PC-3 (cell line): Measurements from ENCODE around the gene PRR5L. TPM values are rescaled to one million over a fixed set of nuclear protein-coding genes. Genes with fewer than 3 reads are reported as not detected.
A peak's percentile ranks its signal among the peaks of the same experiment; 100 is the strongest.

Experiments
- ATAC-seq: fragments of 200-7000 bp; cut with Tn5 transposase; 2 replicates; pipeline ENCODE4 v1.9.1; 2020; ENCODE audit warnings: mild to moderate bottlenecking, moderate library complexity
- BruUV-seq: library from RNA; stranded (reverse); fragments of 400-500 nt; replicated peaks from 2 replicates; lab custom pipeline; 2021; lab: Mats Ljungman, UMichigan
- CTCF ChIA-PET: fragments of 300-600 bp; sonication (Branson Sonifier 250); formaldehyde crosslinking; loops from one replicate; lab custom pipeline; 2022; ENCODE audit warnings: antibody characterized with exemption; lab: Charles Lee
- POLR2A ChIA-PET: fragments of 300-600 bp; sonication (Branson Sonifier 250); formaldehyde crosslinking; loops from one replicate; lab custom pipeline; 2022; ENCODE audit warnings: antibody characterized with exemption; ENCODE audit not compliant: unreplicated experiment; lab: Charles Lee
- DNase-seq: peaks from one replicate; pipeline ENCODE4 v3.0.0-alpha.2; 2015
- H2AFZ ChIP-seq: fragments of 300-600 bp; sonication (generic); 2 replicates; pipeline ENCODE4 v1.6.0; 2016; ENCODE audit warnings: antibody characterized with exemption, low read length
- H3F3A ChIP-seq: fragments of 300-600 bp; sonication (generic); one replicate; pipeline ENCODE4 v1.6.0; 2017; ENCODE audit warnings: antibody characterized with exemption, low read length, control low read depth, mild to moderate bottlenecking; ENCODE audit not compliant: unreplicated experiment
- H3K27ac ChIP-seq: fragments of 300-600 bp; sonication (generic); 2 replicates; pipeline ENCODE4 v1.5.1; 2016; ENCODE audit warnings: mild to moderate bottlenecking, low read length
- H3K27me3 ChIP-seq: fragments of 300-600 bp; sonication (generic); 2 replicates; pipeline ENCODE4 v1.6.1; 2016; ENCODE audit warnings: low read length, mixed read lengths
- H3K36me3 ChIP-seq: fragments of 300-600 bp; sonication (generic); 2 replicates; pipeline ENCODE4 v1.6.1; 2016; ENCODE audit warnings: low read depth, mixed run types, low read length, mixed read lengths
- H3K4me1 ChIP-seq: fragments of 300-600 bp; sonication (generic); 2 replicates; pipeline ENCODE4 v1.5.1; 2016; ENCODE audit warnings: low read length; ENCODE audit not compliant: insufficient read depth
- H3K4me2 ChIP-seq: fragments of 300-600 bp; sonication (generic); 2 replicates; pipeline ENCODE4 v1.6.0; 2016; ENCODE audit warnings: low read length
- H3K4me3 ChIP-seq: fragments of 300-600 bp; sonication (generic); 2 replicates; pipeline ENCODE4 v1.5.1; 2016; ENCODE audit warnings: mild to moderate bottlenecking, low read length, mixed read lengths
- H3K79me2 ChIP-seq: fragments of 300-600 bp; sonication (generic); 2 replicates; pipeline ENCODE4 v1.6.1; 2017; ENCODE audit warnings: low read length, mixed read lengths
- H3K9ac ChIP-seq: fragments of 300-600 bp; sonication (generic); 2 replicates; pipeline ENCODE4 v1.6.0; 2016; ENCODE audit warnings: mild to moderate bottlenecking, low read length
- H3K9me2 ChIP-seq: fragments of 300-600 bp; sonication (generic); replicated peaks from 2 replicates; pipeline ENCODE4 v1.6.1; 2016; ENCODE audit warnings: mixed run types, low read length, mixed read lengths
- H3K9me3 ChIP-seq: fragments of 300-600 bp; sonication (generic); 2 replicates; pipeline ENCODE4 v1.6.1; 2016; ENCODE audit warnings: low read length, mixed read lengths
- H4K20me1 ChIP-seq: fragments of 300-600 bp; sonication (generic); 2 replicates; pipeline ENCODE4 v1.6.1; 2016; ENCODE audit warnings: low read length, mixed read lengths
- CTCF ChIP-seq: fragments of 300-600 bp; sonication (generic); conservative IDR thresholded peaks from 2 replicates; pipeline ENCODE4 v1.5.1; 2017; ENCODE audit warnings: antibody characterized with exemption, low read depth, mild to moderate bottlenecking, low read length
- EZH2 ChIP-seq: fragments of 300-600 bp; sonication (generic); IDR thresholded peaks from one replicate; pipeline ENCODE4 v1.6.1; 2017; ENCODE audit warnings: antibody characterized with exemption, mild to moderate bottlenecking, low read length; ENCODE audit not compliant: unreplicated experiment
- EZH2phosphoT487 ChIP-seq: fragments of 300-600 bp; sonication (generic); IDR thresholded peaks from 2 replicates; pipeline ENCODE4 v1.6.1; 2018; ENCODE audit warnings: mild to moderate bottlenecking, antibody characterized with exemption, low read length, borderline replicate concordance
- intact Hi-C: fragments of 100-400 bp; cut with micrococcal nuclease; formaldehyde crosslinking; loops from 2 replicates; pipeline ENCODE4 v1.9.0; 2023
- total RNA-seq: library from RNA; depleted of rRNA; stranded (reverse); fragments of >200 nt; gene quantifications from 2 replicates; pipeline ENCODE4 v1.2.3, GENCODE V29; 2014

Gene PRR5L
- total RNA-seq, 1 experiment from 2014 or later: 4.7 TPM

GRCh38 chr11:36376888-36377758 lies 81.0 kb downstream of the PRR5L start:
- H4K20me1 ChIP-seq: no peaks in the 10 kb centered on the region
- H3K9me3 ChIP-seq: no peaks in the 10 kb centered on the region
- peaks cover 9% of the 10 kb centered on the region for H3K4me1 ChIP-seq
- H3K79me2 ChIP-seq: no peaks in the 10 kb centered on the region
- intact Hi-C loops: no loop called here
- CTCF ChIA-PET: no interaction called here
- peak overlapping the region; percentile 44 for H3K4me3 ChIP-seq
- H3K27ac ChIP-seq: no peak overlapping the region
- TF ChIP-seq CTCF (no peak; the same call in 1 of the 2 replicates), EZH2 (no peak), EZH2phosphoT487 (no peak)
- H3K9me2 ChIP-seq: no peaks in the 10 kb centered on the region
- no TSS peak for BruUV-seq
- DNase-seq (no peak), ATAC-seq (no peak)
- H3F3A ChIP-seq: no peaks in the 10 kb centered on the region
- POLR2A ChIA-PET: no interaction called here
- peak overlapping the region; percentile 26; the same call in 1 of the 2 replicates for H3K4me2 ChIP-seq
- H3K27me3 ChIP-seq: no peaks in the 10 kb centered on the region
- H3K36me3 ChIP-seq: no peaks in the 10 kb centered on the region
- H3K9ac ChIP-seq: no peak overlapping the region
- H2AFZ ChIP-seq: no peak overlapping the region

- BruUV-seq: no TSS peak
- no peak for ATAC-seq
- ChIA-PET CTCF (no interaction called here), POLR2A (no interaction called here)
- no peaks in the 10 kb centered on the region for H3F3A ChIP-seq
- no peaks in the 10 kb centered on the region for H4K20me1 ChIP-seq
- H3K9me3 ChIP-seq: no peaks in the 10 kb centered on the region
- H3K4me3 ChIP-seq: no peak overlapping the region
- TF ChIP-seq EZH2 (no peak), EZH2phosphoT487 (no peak), CTCF (no peak)
- no peaks in the 10 kb centered on the region for H3K36me3 ChIP-seq
- intact Hi-C loops: no loop called here
- peaks cover under 1% of the 10 kb centered on the region; the same call in 1 of the 2 replicates for H3K4me1 ChIP-seq
- H3K9ac ChIP-seq: no peak overlapping the region
- H3K27ac ChIP-seq: no peak overlapping the region
- H3K79me2 ChIP-seq: no peaks in the 10 kb centered on the region
- H2AFZ ChIP-seq: no peak overlapping the region
- H3K27me3 ChIP-seq: no peaks in the 10 kb centered on the region
- no peak for DNase-seq
- no peaks in the 10 kb centered on the region for H3K9me2 ChIP-seq
- H3K4me2 ChIP-seq: no peak overlapping the region
Observed at GRCh38 chr11:36377759-36378564, 81.9 kb downstream of the PRR5L start.
